Prostate gland (tissue), 2 donors: Measurements from ENCODE around the gene SLC25A23. TPM values are rescaled to one million over a fixed set of nuclear protein-coding genes. Genes with fewer than 3 reads are reported as not detected.

Experiments
- DNase-seq: peaks from one replicate; pipeline ENCODE4 v3.0.0-alpha.2; 2019; ENCODE audit warnings: low spot score
- H3K27ac ChIP-seq, 2 donors: fragments of 200-600 bp; sonication (generic); 2 replicates each; pipeline ENCODE4 v1.5.1; 2017 to 2019
- H3K27me3 ChIP-seq: fragments of 200-600 bp; sonication (generic); replicated peaks from 2 replicates; pipeline ENCODE4 v1.5.1; 2019; ENCODE audit not compliant: insufficient read depth
- H3K36me3 ChIP-seq, 2 donors: fragments of 200-600 bp; sonication (generic); 1 replicate in 1 of 2; 2 replicates in 1 of 2; pipeline versions ENCODE4 v1.5.1 to v1.8.1; 2017 to 2019
- H3K4me1 ChIP-seq: fragments of 200-600 bp; sonication (generic); replicated peaks from 2 replicates; pipeline ENCODE4 v1.5.1; 2019
- H3K4me3 ChIP-seq, 2 donors: fragments of 200-600 bp; sonication (generic); 2 replicates each; pipeline ENCODE4 v1.5.1; 2017 to 2019
- H3K9me3 ChIP-seq: fragments of 200-600 bp; sonication (generic); 2 replicates; pipeline ENCODE4 v1.5.1; 2017
- CTCF ChIP-seq, 4 experiments: fragments of 200-600 bp in 2 of 4; fragments of 450-650 bp in 2 of 4; sonication (generic) in 2 of 4; IDR thresholded peaks; 1 replicate in 3 of 4; 2 replicates in 1 of 4; pipeline ENCODE4 v1.5.1; 2016 to 2019; ENCODE audit warnings: antibody characterized with exemption in 4 of 4, mild to moderate bottlenecking in 2 of 4, moderate library complexity in 2 of 4
- POLR2A ChIP-seq: fragments of 450-650 bp; IDR thresholded peaks from one replicate; pipeline ENCODE4 v1.6.1; 2016; ENCODE audit warnings: antibody characterized with exemption, mild to moderate bottlenecking
- POLR2AphosphoS5 ChIP-seq: sonication (generic); formaldehyde crosslinking; IDR thresholded peaks from one replicate; pipeline ENCODE4 v1.6.1; 2017; ENCODE audit warnings: antibody characterized with exemption
- WGBS: methylation state at CpG from one replicate; pipeline ENCODE4 v1.1.5; 2018; 5-methylcytosine and 5-hydroxymethylcytosine counted together
- intact Hi-C: fragments of 100-400 bp; cut with DNase I; formaldehyde crosslinking; loops from one replicate; pipeline ENCODE4 v1.14.2; 2022
- total RNA-seq, 2 donors: library from RNA; depleted of rRNA; stranded (reverse); fragments of >200 nt; gene quantifications; one replicate each; pipeline ENCODE4 v1.1.0, GENCODE V29; 2016

The SLC25A23 gene
- total RNA-seq, 2 donors from 2014 or later = 66.2 to 91.3 TPM

- Histone ChIP-seq H3K27ac (no peak overlapping the region), H3K4me3 (no peak overlapping the region), H3K27me3 (no peaks in the 10 kb centered on the region), H3K36me3 (peaks cover 0 to 11% of the 10 kb centered on the region in 2 donors), H3K9me3 (no peaks in the 10 kb centered on the region), H3K4me1 (no peaks in the 10 kb centered on the region)
- no peak for DNase-seq
- 91% methylated on average over 17 of the region's 17 CpGs for WGBS
- intact Hi-C loops = no loop called here
- no peak for TF ChIP-seq CTCF (IDR thresholded peaks at IDR 0.05)
- no peak for TF ChIP-seq POLR2A
- TF ChIP-seq POLR2AphosphoS5 = no peak
Measured at GRCh38 chr19:6457958-6458694, 1.5 kb downstream of the SLC25A23 start.

GRCh38 chr19:6455924-6456323, 3.7 kb downstream of the SLC25A23 start:
- no peak for DNase-seq
- H3K27ac ChIP-seq = no peak overlapping the region
- H3K27me3 ChIP-seq = no peaks in the 10 kb centered on the region
- H3K9me3 ChIP-seq = no peaks in the 10 kb centered on the region
- 94% methylated on average over 15 of the region's 15 CpGs for WGBS
- peaks cover 0 to 11% of the 10 kb centered on the region in 2 donors for H3K36me3 ChIP-seq
- no peak for TF ChIP-seq CTCF (IDR thresholded peaks at IDR 0.05)
- no peak for TF ChIP-seq POLR2A
- no peak for TF ChIP-seq POLR2AphosphoS5
- intact Hi-C loops = no loop called here
- H3K4me3 ChIP-seq = no peak overlapping the region
- H3K4me1 ChIP-seq = no peaks in the 10 kb centered on the region

GRCh38 chr19:6453951-6454565, 5.5 kb downstream of the SLC25A23 start:
- intact Hi-C loops = no loop called here
- no peak for DNase-seq
- no peak overlapping the region for H3K27ac ChIP-seq
- no peaks in the 10 kb centered on the region for H3K4me1 ChIP-seq
- no peak overlapping the region for H3K4me3 ChIP-seq
- H3K9me3 ChIP-seq = no peaks in the 10 kb centered on the region
- H3K27me3 ChIP-seq = no peaks in the 10 kb centered on the region
- WGBS = 96% methylated on average over 11 of the region's 11 CpGs
- H3K36me3 ChIP-seq = peaks cover 0 to 11% of the 10 kb centered on the region in 2 donors
- TF ChIP-seq POLR2A (no peak), POLR2AphosphoS5 (no peak), CTCF (IDR thresholded peaks at IDR 0.05) (no peak)

- Histone ChIP-seq H3K36me3 (peaks cover 0 to 11% of the 10 kb centered on the region in 2 donors), H3K4me3 (no peak overlapping the region), H3K9me3 (no peaks in the 10 kb centered on the region), H3K27ac (no peak overlapping the region), H3K27me3 (no peaks in the 10 kb centered on the region), H3K4me1 (no peaks in the 10 kb centered on the region)
- no peak for DNase-seq
- 98% methylated on average over 2 of the region's 2 CpGs for WGBS
- intact Hi-C loops = no loop called here
- TF ChIP-seq POLR2A (no peak), POLR2AphosphoS5 (no peak), CTCF (IDR thresholded peaks at IDR 0.05) (no peak)
Measured at GRCh38 chr19:6452899-6453298, 6.7 kb downstream of the SLC25A23 start.

GRCh38 chr19:6452223-6452614, 7.4 kb downstream of the SLC25A23 start:
- intact Hi-C loops = no loop called here
- DNase-seq = no peak
- no peak overlapping the region for H3K27ac ChIP-seq
- H3K4me3 ChIP-seq = no peak overlapping the region
- no peaks in the 10 kb centered on the region for H3K4me1 ChIP-seq
- 97% methylated on average over 19 of the region's 19 CpGs for WGBS
- no peaks in the 10 kb centered on the region for H3K9me3 ChIP-seq
- TF ChIP-seq POLR2AphosphoS5 = no peak
- TF ChIP-seq CTCF (IDR thresholded peaks at IDR 0.05) = no peak
- TF ChIP-seq POLR2A = no peak
- no peaks in the 10 kb centered on the region for H3K27me3 ChIP-seq
- H3K36me3 ChIP-seq = peaks cover 0 to 11% of the 10 kb centered on the region in 2 donors
